ENCODE results near the gene YOD1. TPM values are rescaled to one million over a fixed set of nuclear protein-coding genes. Genes with fewer than 3 reads are reported as not detected.

Gene YOD1
- 10 to 100 TPM in 1 of 3 donors, 1 to 10 TPM in 2; 9.1 to 10.2 (median 9.9) TPM for total RNA-seq

DNA sequence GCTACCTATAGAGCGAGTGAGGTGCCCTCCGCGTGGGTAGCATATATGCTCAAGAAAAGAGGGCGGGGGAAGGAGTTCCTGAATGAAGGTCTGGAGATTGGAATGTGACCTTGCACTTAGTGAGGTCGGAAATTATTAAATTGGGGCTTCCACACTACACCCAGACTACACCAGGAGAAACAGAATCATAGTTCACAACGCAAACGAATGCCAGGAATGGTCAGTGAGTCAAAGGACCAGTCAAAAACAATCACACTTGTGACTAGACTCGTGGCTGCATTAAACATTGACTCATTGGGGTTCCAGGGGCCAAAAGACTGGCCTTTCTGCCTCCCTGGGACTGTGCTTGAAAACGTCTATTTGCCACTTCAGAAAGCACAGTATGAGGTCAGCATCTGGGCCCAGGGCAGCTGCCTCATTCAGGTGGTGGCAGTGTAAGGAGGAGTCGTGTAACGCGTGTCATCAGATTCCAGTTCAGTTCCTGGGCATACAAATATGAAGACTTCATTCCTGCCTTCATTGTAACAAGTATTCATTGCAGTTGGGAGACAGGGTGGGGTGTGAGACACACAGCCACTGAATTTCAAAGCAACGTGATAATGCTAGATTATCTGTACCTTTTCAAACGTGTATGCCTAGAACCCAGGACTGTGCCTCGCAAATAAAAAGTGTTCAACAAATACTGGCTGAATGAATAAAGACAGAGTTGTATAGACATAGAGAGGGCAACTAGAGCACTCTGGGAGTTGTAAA, at the start of gene YOD1:
TSS of gene YOD1 (minus strand) at position 18 of the 753 bp plus-strand sequence. CDS start 178 bp downstream, outside the sequence.
- ATAC-seq: no peak
- no peaks in the 10 kb centered on the region for H3K27me3 Mint-ChIP-seq (ENCODE audit: low read depth)
- no peaks in the 10 kb centered on the region for H3K9me3 Mint-ChIP-seq
- DNase-seq: no peak
- peaks cover 40% of the 10 kb centered on the region for H3K4me1 Mint-ChIP-seq (ENCODE audit: low read depth)
- peak within 1 kb of the TSS; percentile 95 for H3K4me3 Mint-ChIP-seq
- H3K36me3 Mint-ChIP-seq (ENCODE audit: insufficient read depth): peaks cover 12% of the 10 kb centered on the region

DNA sequence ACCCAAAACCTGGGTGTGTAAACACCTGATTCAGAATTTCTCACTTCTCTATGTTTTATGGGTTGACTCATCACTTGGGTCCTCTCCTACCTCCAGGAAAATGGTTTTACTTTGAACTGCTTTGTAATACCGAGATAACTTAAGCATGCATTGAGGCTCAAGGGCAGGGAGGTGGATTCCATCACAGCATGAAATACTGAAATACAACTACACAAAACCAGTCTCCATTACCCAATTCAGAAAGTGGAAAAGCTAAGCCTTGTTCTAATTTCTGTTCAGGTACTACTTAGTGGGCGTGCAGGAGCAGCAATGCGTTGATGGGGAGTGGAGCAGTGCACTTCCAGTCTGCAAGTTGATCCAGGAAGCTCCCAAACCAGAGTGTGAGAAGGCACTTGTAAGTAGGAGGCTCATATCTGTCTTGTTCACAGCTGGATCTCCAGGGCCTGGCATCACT, 46.9 kb upstream of the YOD1 start:
- no peak for DNase-seq
- Mint-ChIP-seq H3K9me3 (no peaks in the 10 kb centered on the region), H3K36me3 (ENCODE audit: insufficient read depth) (no peaks in the 10 kb centered on the region), H3K4me1 (ENCODE audit: low read depth) (peaks cover 9% of the 10 kb centered on the region), H3K4me3 (no peak overlapping the region), H3K27me3 (ENCODE audit: low read depth) (peaks cover 3% of the 10 kb centered on the region)
- ATAC-seq: peak; percentile 96

DNA sequence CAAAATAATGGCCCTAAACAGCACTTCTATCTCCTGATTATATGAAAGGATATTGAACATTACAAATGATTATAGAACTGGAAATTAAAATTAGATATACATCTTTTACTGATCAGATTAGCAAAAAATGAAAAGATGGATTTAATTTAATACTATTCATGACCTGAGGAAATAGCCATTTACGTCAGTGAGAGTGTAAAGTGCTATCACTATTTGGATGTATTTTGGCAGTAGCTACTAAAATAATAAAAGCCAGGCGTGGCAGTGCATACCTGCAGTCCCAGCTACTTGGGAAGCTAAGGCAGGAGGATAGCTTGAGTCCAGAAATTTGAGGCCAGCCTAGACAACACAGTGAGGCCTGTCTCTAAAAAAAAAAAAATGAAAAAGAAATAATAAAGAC, 42.9 kb upstream of the YOD1 start:
- H3K4me1 Mint-ChIP-seq (ENCODE audit: low read depth): peaks cover 16% of the 10 kb centered on the region

DNA sequence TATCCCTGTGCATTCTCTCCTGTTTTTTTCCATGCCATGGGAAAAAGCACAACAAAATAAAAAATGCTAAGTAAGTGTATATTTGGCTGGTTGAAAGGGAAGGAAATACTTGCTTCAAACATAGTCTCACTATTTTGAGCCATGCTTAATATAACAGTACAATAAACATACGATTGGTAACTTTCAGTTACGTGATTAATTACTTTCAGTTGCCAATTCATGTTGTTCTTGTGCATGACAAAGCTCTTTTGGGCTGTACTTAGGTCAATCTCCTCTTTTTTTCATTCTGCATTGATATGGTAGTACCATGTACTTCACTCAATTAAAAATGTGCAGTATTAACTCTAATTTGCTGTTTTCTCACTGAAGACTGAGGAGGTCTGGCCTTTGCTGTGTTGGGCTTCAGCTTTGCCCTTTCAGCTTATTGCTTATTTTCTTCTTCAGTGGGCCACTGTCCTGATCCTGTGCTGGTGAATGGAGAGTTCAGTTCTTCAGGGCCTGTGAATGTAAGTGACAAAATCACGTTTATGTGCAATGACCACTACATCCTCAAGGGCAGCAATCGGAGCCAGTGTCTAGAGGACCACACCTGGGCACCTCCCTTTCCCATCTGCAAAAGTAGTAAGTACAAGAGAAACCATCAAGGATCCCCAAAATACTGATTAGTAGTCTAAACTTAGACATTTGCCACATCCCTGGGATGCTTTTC, 40.3 kb upstream of the YOD1 start:
- H3K36me3 Mint-ChIP-seq (ENCODE audit: insufficient read depth): no peaks in the 10 kb centered on the region
- no peaks in the 10 kb centered on the region for H3K9me3 Mint-ChIP-seq
- no peak for DNase-seq
- H3K27me3 Mint-ChIP-seq (ENCODE audit: low read depth): peaks cover 2% of the 10 kb centered on the region
- no peak overlapping the region for H3K4me3 Mint-ChIP-seq
- H3K4me1 Mint-ChIP-seq (ENCODE audit: low read depth): peaks cover 12% of the 10 kb centered on the region
- ATAC-seq: no peak

More for the DNA sequence above, 42.9 kb upstream of the YOD1 start:
- Mint-ChIP-seq H3K36me3 (ENCODE audit: insufficient read depth) (no peaks in the 10 kb centered on the region), H3K9me3 (no peaks in the 10 kb centered on the region), H3K27me3 (ENCODE audit: low read depth) (peaks cover 2% of the 10 kb centered on the region), H3K4me3 (no peak overlapping the region)
- DNase-seq (no peak), ATAC-seq (no peak)

DNA sequence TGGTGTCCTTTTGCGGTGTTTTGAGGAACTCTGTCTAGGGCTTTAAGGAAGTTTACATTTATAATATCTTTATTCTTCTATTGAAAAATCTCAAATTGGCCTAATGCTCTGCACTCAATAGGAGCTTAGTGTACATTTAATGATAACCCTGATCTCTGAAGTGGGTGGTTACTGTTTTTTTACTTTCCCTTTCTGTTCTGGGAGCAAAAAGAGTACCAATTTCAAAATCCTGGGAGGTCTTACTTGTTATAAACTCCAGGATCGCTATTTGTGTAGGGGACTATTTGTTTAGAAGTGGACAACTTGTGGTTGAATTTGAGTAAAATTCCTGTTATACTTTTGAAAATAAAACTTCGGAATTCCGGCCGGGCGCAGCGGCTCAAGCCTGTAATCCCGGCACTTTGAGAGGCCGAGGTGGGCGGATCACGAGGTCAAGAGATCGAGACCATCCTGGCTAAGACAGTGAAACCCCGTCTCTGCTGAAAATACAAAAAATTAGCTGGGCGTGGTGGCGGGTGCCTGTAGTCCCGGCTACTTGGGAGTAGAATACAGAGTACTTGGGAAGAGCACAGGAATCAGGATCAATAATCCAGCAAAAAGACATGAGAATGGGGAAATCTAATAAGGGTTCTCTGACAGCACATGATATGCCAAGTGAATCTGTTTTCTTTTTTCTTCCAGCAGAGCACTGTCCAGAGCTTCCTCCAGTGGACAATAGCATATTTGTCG, 38.8 kb upstream of the YOD1 start:
- peaks cover 18% of the 10 kb centered on the region for H3K4me1 Mint-ChIP-seq (ENCODE audit: low read depth)
- H3K36me3 Mint-ChIP-seq (ENCODE audit: insufficient read depth): no peaks in the 10 kb centered on the region
- peak overlapping the region; percentile 69 for H3K4me3 Mint-ChIP-seq
- peaks cover 6% of the 10 kb centered on the region for H3K27me3 Mint-ChIP-seq (ENCODE audit: low read depth)
- H3K9me3 Mint-ChIP-seq: no peaks in the 10 kb centered on the region
- no peak for DNase-seq
- peak in 1 of 2 donors; percentile 58 for ATAC-seq

DNA sequence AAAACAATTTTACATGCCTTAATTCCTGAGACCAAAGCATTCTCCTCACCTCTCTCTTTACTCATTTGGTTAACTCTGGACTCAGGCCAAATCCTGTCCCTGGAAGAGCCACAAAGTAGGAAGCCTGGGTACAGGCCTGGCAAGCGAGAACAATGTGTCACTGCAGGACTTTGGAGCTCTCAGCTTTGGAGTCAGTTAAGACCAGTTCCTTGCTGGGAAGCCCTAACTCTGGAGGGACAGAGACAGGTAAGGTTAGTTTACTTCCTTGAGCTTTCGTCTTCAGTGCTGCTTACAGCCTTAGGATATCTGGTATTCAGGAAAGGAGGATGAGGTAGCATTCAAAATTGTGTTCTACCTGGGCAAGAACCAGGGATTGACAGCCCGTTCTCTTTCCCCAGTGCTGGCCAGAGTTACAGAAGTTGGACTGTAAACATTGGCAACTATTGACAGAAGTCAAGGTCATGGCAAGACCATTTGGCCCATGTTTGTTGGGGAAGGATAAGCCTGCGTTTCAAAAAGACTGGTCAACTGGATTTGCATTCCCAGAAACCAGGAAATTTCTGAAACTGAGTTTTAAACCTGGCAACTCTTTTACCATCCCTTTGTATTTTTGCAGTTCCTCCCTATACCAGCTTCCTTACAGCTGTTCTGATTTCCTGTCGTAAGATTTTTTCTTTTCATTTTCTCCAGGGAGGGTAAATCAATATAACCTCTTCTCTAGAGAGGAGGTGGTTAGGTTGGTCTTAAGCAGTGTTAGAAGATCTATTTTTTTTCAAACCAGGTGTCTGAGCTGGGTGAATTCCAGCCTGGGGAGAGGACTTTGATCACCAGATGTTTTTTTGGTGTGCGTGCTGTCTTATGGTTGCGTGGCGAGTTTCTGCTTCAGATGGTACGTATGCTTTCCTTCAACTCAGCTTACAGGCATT, 38.0 kb upstream of the YOD1 start, which contains the start of gene C4BPB:
TSS of gene C4BPB (plus strand) at position 160 of the 926 bp plus-strand sequence. CDS start at position 832, 672 bp downstream.
- Mint-ChIP-seq H3K36me3 (ENCODE audit: insufficient read depth) (no peaks in the 10 kb centered on the region), H3K4me1 (ENCODE audit: low read depth) (peaks cover 22% of the 10 kb centered on the region), H3K4me3 (peak within 1 kb of the TSS; percentile 69), H3K9me3 (no peaks in the 10 kb centered on the region), H3K27me3 (ENCODE audit: low read depth) (peaks cover 10% of the 10 kb centered on the region)
- DNase-seq: no peak
- ATAC-seq: peak; percentile 59 to 61

DNA sequence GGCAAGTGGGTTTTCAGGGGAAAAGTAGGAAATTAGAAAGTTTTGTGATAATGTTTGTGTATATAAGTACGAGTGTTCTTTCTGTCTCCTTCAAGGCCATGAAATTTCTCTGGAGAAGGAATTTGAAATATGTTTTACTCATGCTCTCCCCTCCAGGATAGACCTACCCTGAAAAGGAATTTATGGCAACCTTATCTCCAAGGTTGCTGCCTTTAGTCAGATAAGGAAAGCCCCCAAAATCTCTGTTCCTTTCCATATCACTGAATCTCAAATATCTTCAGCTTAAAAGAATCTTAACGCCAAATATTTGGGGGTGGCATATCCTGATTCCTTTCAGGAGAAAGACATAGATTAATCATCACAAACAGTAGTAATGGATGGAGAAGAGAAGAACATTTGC, 37.2 kb upstream of the YOD1 start:
- ATAC-seq (no peak), DNase-seq (no peak)
- peaks cover 12% of the 10 kb centered on the region for H3K27me3 Mint-ChIP-seq (ENCODE audit: low read depth)
- H3K4me1 Mint-ChIP-seq (ENCODE audit: low read depth): peaks cover 22% of the 10 kb centered on the region
- no peaks in the 10 kb centered on the region for H3K9me3 Mint-ChIP-seq
- H3K36me3 Mint-ChIP-seq (ENCODE audit: insufficient read depth): no peaks in the 10 kb centered on the region
- no peak overlapping the region for H3K4me3 Mint-ChIP-seq

DNA sequence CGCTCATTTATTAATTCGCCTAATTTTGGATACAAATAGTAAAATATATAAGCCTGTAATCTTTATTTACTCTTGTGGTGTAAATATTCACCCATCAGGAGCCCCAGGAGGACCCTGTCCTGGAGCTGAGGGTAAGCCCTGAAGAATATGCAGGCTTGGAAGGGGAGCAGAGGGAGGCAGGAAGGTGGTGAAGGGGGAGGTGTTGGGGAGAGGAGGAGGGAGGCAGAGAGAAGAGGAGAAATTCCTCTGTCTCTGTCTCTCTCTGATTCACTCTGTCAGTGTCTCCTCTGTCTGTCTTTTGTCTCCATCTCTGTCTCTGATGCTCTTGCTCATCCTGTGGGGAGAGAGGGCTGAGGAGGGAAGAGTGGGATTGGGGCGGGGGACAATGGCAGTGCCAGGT, 34.9 kb upstream of the YOD1 start:
- no peaks in the 10 kb centered on the region for H3K9me3 Mint-ChIP-seq
- ATAC-seq (no peak), DNase-seq (no peak)
- no peaks in the 10 kb centered on the region for H3K36me3 Mint-ChIP-seq (ENCODE audit: insufficient read depth)
- H3K4me1 Mint-ChIP-seq (ENCODE audit: low read depth): peaks cover 22% of the 10 kb centered on the region
- peaks cover 19% of the 10 kb centered on the region for H3K27me3 Mint-ChIP-seq (ENCODE audit: low read depth)
- H3K4me3 Mint-ChIP-seq: no peak overlapping the region

DNA sequence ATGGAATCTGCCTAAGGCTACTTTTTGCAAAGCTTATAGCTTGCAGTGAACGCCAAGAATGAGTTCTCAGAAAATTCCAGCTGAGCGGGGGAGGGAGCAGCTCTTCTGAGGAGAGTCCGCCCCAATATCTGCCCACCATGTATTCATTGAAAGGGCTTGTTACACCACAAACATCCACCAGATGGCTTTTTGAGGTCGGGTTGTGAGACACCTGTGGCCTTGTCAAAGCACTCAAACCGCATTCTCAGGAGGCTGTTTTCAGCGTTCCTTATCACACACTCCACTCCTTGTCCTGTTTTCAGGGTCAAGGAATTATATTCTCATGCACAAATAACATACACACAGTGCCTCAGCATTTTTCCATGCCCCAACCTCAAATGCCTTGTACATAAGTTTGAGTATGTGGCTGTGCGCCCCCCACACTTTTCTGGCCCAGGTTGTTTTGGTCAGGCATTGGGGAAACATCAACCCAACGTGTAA, 33.7 kb upstream of the YOD1 start:
- Mint-ChIP-seq H3K9me3 (no peaks in the 10 kb centered on the region), H3K36me3 (ENCODE audit: insufficient read depth) (no peaks in the 10 kb centered on the region), H3K27me3 (ENCODE audit: low read depth) (peaks cover 19% of the 10 kb centered on the region), H3K4me3 (no peak overlapping the region), H3K4me1 (ENCODE audit: low read depth) (peaks cover 22% of the 10 kb centered on the region)
- ATAC-seq: peak; percentile 68 to 77
- peak; percentile 40 for DNase-seq

DNA sequence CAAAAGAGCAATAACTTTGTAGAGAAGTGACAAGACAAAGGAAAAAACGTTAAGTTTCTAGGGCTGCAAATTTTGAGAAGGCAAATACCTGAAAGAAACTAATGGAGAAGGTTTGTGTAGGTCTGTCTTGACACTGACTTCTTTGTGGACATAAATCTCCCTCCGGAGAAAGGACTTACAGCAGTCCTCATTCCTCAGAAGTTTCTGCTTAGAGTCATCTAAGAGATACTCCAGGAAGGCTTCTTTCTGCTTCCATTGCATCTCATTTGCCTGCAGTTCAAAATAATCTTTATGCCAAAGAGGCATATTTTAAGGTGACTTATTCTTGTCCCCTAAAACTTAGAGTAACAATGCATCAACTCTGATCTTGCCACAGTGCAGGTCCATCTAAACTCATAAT, 33.2 kb upstream of the YOD1 start:
- Mint-ChIP-seq H3K9me3 (no peaks in the 10 kb centered on the region), H3K4me3 (no peak overlapping the region), H3K27me3 (ENCODE audit: low read depth) (peaks cover 19% of the 10 kb centered on the region), H3K4me1 (ENCODE audit: low read depth) (peaks cover 17% of the 10 kb centered on the region), H3K36me3 (ENCODE audit: insufficient read depth) (no peaks in the 10 kb centered on the region)
- ATAC-seq (no peak), DNase-seq (no peak)

DNA sequence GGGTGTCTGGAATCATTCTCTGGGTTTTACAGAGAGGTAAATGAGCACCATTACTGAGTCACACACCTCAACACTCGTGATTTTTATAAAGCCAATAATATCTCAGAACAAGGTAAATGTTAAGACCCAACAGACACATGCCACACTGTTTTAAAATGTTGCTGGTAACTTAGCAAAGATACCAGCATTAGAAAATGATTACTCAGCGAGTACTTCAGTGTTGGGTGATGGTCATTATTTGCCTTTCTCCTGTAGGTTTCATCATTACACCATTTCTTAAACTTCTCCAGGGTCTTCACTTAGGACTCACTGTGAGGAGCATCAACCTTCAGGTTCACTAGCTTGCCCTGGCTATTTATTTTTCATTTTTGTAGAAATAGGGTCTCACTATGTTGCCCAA, 30.8 kb upstream of the YOD1 start:
- H3K4me1 Mint-ChIP-seq (ENCODE audit: low read depth): peaks cover 10% of the 10 kb centered on the region
- no peak for ATAC-seq

DNA sequence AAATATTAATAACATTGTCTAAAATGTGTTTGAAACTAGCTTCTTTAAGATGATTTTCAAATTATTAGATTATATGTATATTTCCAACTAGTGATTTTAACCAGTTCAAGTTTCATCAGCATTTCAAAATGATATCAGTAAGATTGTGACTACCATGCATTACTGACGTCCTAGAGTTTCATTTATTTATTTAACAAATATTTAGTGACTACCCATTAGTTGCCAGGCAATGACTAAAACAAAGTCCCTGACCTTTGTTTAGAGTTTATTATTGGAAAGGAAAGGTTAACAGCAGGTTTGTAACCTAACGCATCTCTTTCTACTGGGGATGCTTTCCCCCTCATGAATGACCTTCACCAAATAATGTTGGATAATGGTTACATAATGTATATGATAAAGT, 30.1 kb upstream of the YOD1 start:
- H3K36me3 Mint-ChIP-seq (ENCODE audit: insufficient read depth): no peaks in the 10 kb centered on the region
- H3K9me3 Mint-ChIP-seq: no peaks in the 10 kb centered on the region
- H3K4me1 Mint-ChIP-seq (ENCODE audit: low read depth): peaks cover 10% of the 10 kb centered on the region
- ATAC-seq (no peak), DNase-seq (no peak)
- no peak overlapping the region for H3K4me3 Mint-ChIP-seq
- peaks cover 16% of the 10 kb centered on the region for H3K27me3 Mint-ChIP-seq (ENCODE audit: low read depth)

More for the DNA sequence above, 30.8 kb upstream of the YOD1 start:
- DNase-seq: no peak
- no peak overlapping the region for H3K4me3 Mint-ChIP-seq
- no peaks in the 10 kb centered on the region for H3K36me3 Mint-ChIP-seq (ENCODE audit: insufficient read depth)
- H3K9me3 Mint-ChIP-seq: no peaks in the 10 kb centered on the region
- peaks cover 19% of the 10 kb centered on the region for H3K27me3 Mint-ChIP-seq (ENCODE audit: low read depth)

DNA sequence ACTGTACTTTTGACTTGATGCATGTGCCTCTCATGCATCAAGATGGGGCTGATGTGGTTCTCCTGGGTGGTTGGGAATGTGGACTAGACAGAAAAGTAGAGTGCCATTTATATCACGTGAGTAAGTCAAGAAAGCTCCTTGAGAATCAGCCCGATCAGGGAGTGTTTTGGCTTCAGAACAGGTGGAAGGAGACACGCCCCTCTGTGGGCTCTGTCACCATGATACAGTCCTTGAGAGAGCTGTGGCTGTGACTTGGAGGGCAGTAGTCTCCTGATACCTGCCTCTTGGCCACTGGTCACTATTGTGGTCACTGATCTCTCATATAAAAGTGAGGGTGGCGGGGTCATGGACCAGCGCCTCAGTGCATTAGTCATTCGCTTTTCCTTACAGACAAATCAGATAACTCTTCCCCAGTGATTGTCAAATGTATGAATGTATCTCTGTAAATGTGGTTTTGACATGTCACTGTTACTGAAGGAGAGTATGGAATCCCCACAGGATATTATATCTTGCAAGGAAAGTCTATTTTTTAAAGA, 28.8 kb upstream of the YOD1 start:
- H3K4me3 Mint-ChIP-seq: no peak overlapping the region
- no peaks in the 10 kb centered on the region for H3K9me3 Mint-ChIP-seq
- peaks cover 15% of the 10 kb centered on the region for H3K27me3 Mint-ChIP-seq (ENCODE audit: low read depth)
- H3K4me1 Mint-ChIP-seq (ENCODE audit: low read depth): peaks cover 4% of the 10 kb centered on the region
- DNase-seq: no peak
- no peak for ATAC-seq
- no peaks in the 10 kb centered on the region for H3K36me3 Mint-ChIP-seq (ENCODE audit: insufficient read depth)
